HG03045 (cell line): ENCODE results near the gene FGFBP3.

Experiments used
- ATAC-seq: cut with Tn5 transposase; IDR thresholded peaks from one replicate; pipeline ENCODE4 v1.9.1; 2021; ENCODE audit warnings: mild to moderate bottlenecking, moderate library complexity; ENCODE audit not compliant: unreplicated experiment

Gene FGFBP3

DNA sequence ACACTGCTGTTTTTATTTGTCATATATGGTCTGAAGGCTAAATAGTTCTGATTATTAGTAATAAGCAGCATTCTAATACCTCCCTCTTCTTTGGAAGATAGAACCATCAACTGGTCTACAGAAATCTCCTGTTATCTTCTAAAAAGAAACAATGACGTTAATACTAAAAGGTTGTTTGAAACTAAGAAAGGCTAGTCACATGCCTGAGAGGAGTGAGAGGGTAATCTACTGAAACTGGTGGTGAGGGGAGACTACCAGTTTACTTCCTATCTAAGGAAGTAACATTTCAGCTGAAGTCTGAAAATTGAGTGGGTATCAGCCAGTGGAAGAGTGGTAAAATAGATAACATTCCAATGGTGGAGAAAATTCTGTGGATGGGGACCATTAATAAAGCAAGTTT lies 48.4 kb downstream of the FGFBP3 start:
- ATAC-seq, result no peak

DNA sequence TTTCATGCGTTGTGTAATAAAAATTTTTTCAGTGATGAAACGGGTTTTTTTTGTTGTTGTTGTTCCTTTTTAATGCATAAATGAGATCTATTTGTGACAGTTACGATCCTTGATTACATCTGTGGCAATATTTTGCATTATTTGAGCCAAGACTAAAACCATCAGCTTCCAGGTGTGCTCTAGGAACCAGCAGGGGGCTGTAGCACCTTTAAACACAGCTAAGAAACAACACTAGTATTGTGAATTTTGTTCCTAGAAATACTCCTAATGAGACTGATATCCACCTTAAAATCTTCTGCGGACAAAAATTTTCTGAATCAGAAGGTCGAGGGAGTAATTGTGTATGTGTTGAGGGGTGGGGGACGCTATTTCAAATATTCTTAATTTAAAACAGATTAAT lies 52.6 kb downstream of the FGFBP3 start:
- ATAC-seq, result no peak
